Right cardiac atrium (tissue), 5 donors: ENCODE measurements around the gene CHAF1A. TPM values are rescaled to one million over a fixed set of nuclear protein-coding genes. Genes with fewer than 3 reads are reported as not detected.
A peak's percentile ranks its signal among the peaks of the same experiment; 100 is the strongest.

ENCODE experiments used
- ATAC-seq, 2 donors: fragments of 200-7000 bp; cut with Tn5 transposase; one replicate each; pipeline versions ENCODE4 v1.8.0 to v1.9.1; 2020; ENCODE audit warnings: moderate library complexity in 2 of 2, mild to moderate bottlenecking in 1 of 2
- DNase-seq, 3 donors: peaks; one replicate each; pipeline ENCODE4 v3.0.0-alpha.2; 2020
- H3K27ac ChIP-seq: one replicate; pipeline ENCODE4 v1.5.1; 2013; ENCODE audit warnings: mild to moderate bottlenecking, low read length, control low read depth, moderate library complexity
- H3K27me3 ChIP-seq: one replicate; pipeline ENCODE4 v1.6.1; 2013; ENCODE audit not compliant: control insufficient read depth, insufficient read depth
- H3K4me1 ChIP-seq: one replicate; pipeline ENCODE4 v1.6.1; 2013; ENCODE audit warnings: low read length; ENCODE audit not compliant: control insufficient read depth, insufficient read depth
- H3K4me3 ChIP-seq: one replicate; pipeline ENCODE4 v1.5.1; 2013; ENCODE audit warnings: low read length, control low read depth
- H3K9me3 ChIP-seq: one replicate; pipeline ENCODE4 v1.6.1; 2013; ENCODE audit warnings: low read length; ENCODE audit not compliant: control insufficient read depth
- WGBS: extraction: QIAGEN DNeasy Blood & Tissue Kit; methylation state at CpG from one replicate; pipeline ENCODE4 v1.1.7; 2013; 5-methylcytosine and 5-hydroxymethylcytosine counted together
- intact Hi-C, 4 donors: fragments of 100-400 bp; cut with DNase I; formaldehyde crosslinking; loops; one replicate each; pipeline versions ENCODE4 v1.11.0 to v1.14.0; 2022 to 2023
- polyA plus RNA-seq: library from polyadenylated mRNA; stranded (reverse); fragments of 200-250 nt; gene quantifications from one replicate; pipeline ENCODE4 v1.2.3, GENCODE V29; 2013
- total RNA-seq, 4 donors: library from RNA; stranded (reverse); fragmentation: NEBNext Ultra II Directional; extraction: Animal tissue kit (Norgen Biotek cat#: 25700); gene quantifications; one replicate each; pipeline ENCODE4 v1.2.1, GENCODE V29; 2021
- donor health status: healthy with polysubstance abuse.
- donor health status: DM: no; HTN: yes; CAD: no.
- donor health status: DM: no; HTN: no; CAD: no.
- donor health status: DM: no; HTN: yes; CAD: no; lungs with severe emphysema.
- donor health status: DM: yes; HTN: yes; CAD: no.

The CHAF1A gene
- total and polyA plus RNA-seq, 5 donors: 4.3 to 7.7 (median 6.0) TPM

- no peaks in the 10 kb centered on the region for H3K9me3 ChIP-seq
- H3K4me3 ChIP-seq: no peak overlapping the region
- no peak for ATAC-seq
- intact Hi-C loops: no loop called here
- H3K27ac ChIP-seq: no peak overlapping the region
- H3K27me3 ChIP-seq: no peaks in the 10 kb centered on the region
- H3K4me1 ChIP-seq: no peaks in the 10 kb centered on the region
- 83% methylated on average over 9 of the region's 9 CpGs for whole genome bisulfite sequencing
- DNase-seq: no peak
Observed at GRCh38 chr19:4431296-4431695, 28.9 kb downstream of the CHAF1A start.

GRCh38 chr19:4431808-4432674 is 29.6 kb downstream of the CHAF1A start:
- ATAC-seq (peak; percentile 46 to 50), DNase-seq (peak in 1 of 3 donors; percentile 49)
- no peaks in the 10 kb centered on the region for H3K9me3 ChIP-seq
- 85% methylated on average over 26 of the region's 26 CpGs for WGBS
- H3K27ac ChIP-seq: no peak overlapping the region
- H3K4me3 ChIP-seq: no peak overlapping the region
- H3K4me1 ChIP-seq: no peaks in the 10 kb centered on the region
- intact Hi-C loops: no loop called here
- no peaks in the 10 kb centered on the region for H3K27me3 ChIP-seq

- Histone ChIP-seq H3K4me1 (no peaks in the 10 kb centered on the region), H3K27me3 (no peaks in the 10 kb centered on the region), H3K9me3 (no peaks in the 10 kb centered on the region), H3K27ac (no peak overlapping the region), H3K4me3 (no peak overlapping the region)
- intact Hi-C loops: no loop called here
- 97% methylated on average over 28 of the region's 28 CpGs for WGBS
- ATAC-seq: no peak
- peak in 1 of 3 donors; percentile 47 for DNase-seq
Observed at GRCh38 chr19:4432918-4433506, 30.6 kb downstream of the CHAF1A start.

- no peak overlapping the region for H3K4me3 ChIP-seq
- intact Hi-C loops: no loop called here
- H3K4me1 ChIP-seq: no peaks in the 10 kb centered on the region
- H3K27me3 ChIP-seq: no peaks in the 10 kb centered on the region
- no peaks in the 10 kb centered on the region for H3K9me3 ChIP-seq
- H3K27ac ChIP-seq: no peak overlapping the region
- WGBS: 87% methylated on average over 9 of the region's 9 CpGs
- ATAC-seq (no peak), DNase-seq (no peak)
Observed at GRCh38 chr19:4434391-4434790, 32.0 kb downstream of the CHAF1A start.

- no peaks in the 10 kb centered on the region for H3K27me3 ChIP-seq
- H3K4me1 ChIP-seq: no peaks in the 10 kb centered on the region
- 91% methylated on average over 7 of the region's 7 CpGs for WGBS
- H3K4me3 ChIP-seq: no peak overlapping the region
- DNase-seq: no peak
- no peak overlapping the region for H3K27ac ChIP-seq
- no peaks in the 10 kb centered on the region for H3K9me3 ChIP-seq
- no peak for ATAC-seq
- intact Hi-C loops: no loop called here
Observed at GRCh38 chr19:4436231-4436630, 33.8 kb downstream of the CHAF1A start.

GRCh38 chr19:4437103-4437502 is 34.7 kb downstream of the CHAF1A start:
- intact Hi-C loops: no loop called here
- no peaks in the 10 kb centered on the region for H3K27me3 ChIP-seq
- ATAC-seq: no peak
- 95% methylated on average over 10 of the region's 10 CpGs for WGBS
- H3K4me1 ChIP-seq: no peaks in the 10 kb centered on the region
- no peaks in the 10 kb centered on the region for H3K9me3 ChIP-seq
- no peak overlapping the region for H3K27ac ChIP-seq
- no peak overlapping the region for H3K4me3 ChIP-seq
- no peak for DNase-seq

- WGBS: 59% methylated on average over 12 of the region's 12 CpGs
- no peak for ATAC-seq
- H3K27ac ChIP-seq: no peak overlapping the region
- no peaks in the 10 kb centered on the region for H3K27me3 ChIP-seq
- no peak for DNase-seq
- intact Hi-C loops: no loop called here
- H3K4me3 ChIP-seq: no peak overlapping the region
- H3K9me3 ChIP-seq: no peaks in the 10 kb centered on the region
- H3K4me1 ChIP-seq: no peaks in the 10 kb centered on the region
Observed at GRCh38 chr19:4439243-4439642, 36.8 kb downstream of the CHAF1A start.

- no peak overlapping the region for H3K27ac ChIP-seq
- H3K9me3 ChIP-seq: no peaks in the 10 kb centered on the region
- H3K4me1 ChIP-seq: no peaks in the 10 kb centered on the region
- DNase-seq (no peak), ATAC-seq (no peak)
- no peak overlapping the region for H3K4me3 ChIP-seq
- 81% methylated on average over 22 of the region's 22 CpGs for WGBS
- intact Hi-C loops: no loop called here
- no peaks in the 10 kb centered on the region for H3K27me3 ChIP-seq
Observed at GRCh38 chr19:4441994-4442818, 39.8 kb downstream of the CHAF1A start.

GRCh38 chr19:4442819-4443146 is 40.3 kb downstream of the CHAF1A start:
- no peaks in the 10 kb centered on the region for H3K9me3 ChIP-seq
- no peaks in the 10 kb centered on the region for H3K27me3 ChIP-seq
- 77% methylated on average over 10 of the region's 10 CpGs for WGBS
- no peak overlapping the region for H3K27ac ChIP-seq
- H3K4me3 ChIP-seq: no peak overlapping the region
- intact Hi-C loops: no loop called here
- DNase-seq (peak in 1 of 3 donors; percentile 63), ATAC-seq (no peak)
- H3K4me1 ChIP-seq: no peaks in the 10 kb centered on the region

GRCh38 chr19:4443188-4443587 is 40.7 kb downstream of the CHAF1A start:
- H3K27me3 ChIP-seq: no peaks in the 10 kb centered on the region
- H3K9me3 ChIP-seq: no peaks in the 10 kb centered on the region
- H3K4me1 ChIP-seq: no peaks in the 10 kb centered on the region
- ATAC-seq: no peak
- intact Hi-C loops: no loop called here
- WGBS: 90% methylated on average over 15 of the region's 15 CpGs
- no peak for DNase-seq
- no peak overlapping the region for H3K4me3 ChIP-seq
- H3K27ac ChIP-seq: no peak overlapping the region
